ENCODE results near the gene CARS2. TPM values are rescaled to one million over a fixed set of nuclear protein-coding genes. Genes with fewer than 3 reads are reported as not detected.

CARS2 gene
- total RNA-seq, 1 experiment from 2014 or later, result 41.9 TPM

DNA sequence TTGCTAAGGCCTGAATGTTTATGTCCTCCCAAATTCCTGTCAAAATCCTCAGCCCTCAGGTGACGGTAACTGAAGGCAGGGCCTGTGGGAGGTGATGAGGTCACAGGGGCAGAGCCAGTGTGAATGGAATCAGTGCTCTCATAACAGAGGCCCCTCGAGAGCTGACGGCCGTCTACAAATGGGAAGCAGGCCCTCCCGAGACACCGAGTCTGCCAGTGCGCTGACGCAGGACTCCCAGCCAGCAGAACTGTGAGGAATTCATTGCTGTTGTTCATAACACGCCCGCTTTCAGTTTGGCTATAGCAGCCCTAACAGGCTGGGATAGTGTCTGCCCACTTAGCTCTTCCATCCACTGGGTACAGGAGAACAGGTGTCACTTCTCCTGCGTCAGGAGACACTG is 41.2 kb downstream of the CARS2 start:
- H4K8ac ChIP-seq (replicated peaks; ENCODE audit: insufficient read length, low read depth, low read length), result no peak overlapping the region
- H4K91ac ChIP-seq (ENCODE audit: insufficient read length, low read depth, low read length), result no peak overlapping the region
- no peak overlapping the region for H2BK20ac ChIP-seq (ENCODE audit: low read depth, low read length, poor library complexity, severe bottlenecking)
- H3K23ac ChIP-seq (ENCODE audit: insufficient read length, low read depth, low read length), result no peak overlapping the region
- Mint-ChIP-seq H3K4me3 (no peak overlapping the region), H3K4me1 (peaks cover 3% of the 10 kb centered on the region in 2 experiments; a peak in 2 of 4 replicates), H3K36me3 (ENCODE audit: insufficient read depth in 1 of 3, low read depth in 3 of 3) (peaks cover 72 to 91% (median 88%) of the 10 kb centered on the region in 3 experiments), H3K9me3 (peaks cover 31 to 34% of the 10 kb centered on the region in 2 experiments), H3K27ac (no peak overlapping the region), H3K27me3 (ENCODE audit: low read depth) (no peaks in the 10 kb centered on the region)
- H3K4me1 ChIP-seq (ENCODE audit: insufficient read depth, low read length), result no peaks in the 10 kb centered on the region
- no peak overlapping the region for H3K14ac ChIP-seq (ENCODE audit: insufficient read depth, low read length)
- H3K18ac ChIP-seq (ENCODE audit: insufficient read length, low read depth, low read length), result no peak overlapping the region
- no peak for TF ChIP-seq CTCF (conservative IDR thresholded peaks at IDR 0.05)
- no CpG with 5 or more reads among the region's 11 CpGs for WGBS (ENCODE audit: extremely low coverage, insufficient read length, low lambda C conversion rate)
- H4K5ac ChIP-seq (ENCODE audit: insufficient read length, low read depth, low read length), result no peak overlapping the region
- H2AFZ ChIP-seq (ENCODE audit: low read length), result no peak overlapping the region
- H4K20me1 ChIP-seq (ENCODE audit: control insufficient read depth, insufficient read depth, insufficient read length), result no peaks in the 10 kb centered on the region
- no peaks in the 10 kb centered on the region for H3K79me2 ChIP-seq (ENCODE audit: insufficient read depth, low read length)
- no peak overlapping the region for H2AK5ac ChIP-seq (ENCODE audit: insufficient read length, low read length)
- no peak for DNase-seq
- no peak overlapping the region for H3K4me2 ChIP-seq (ENCODE audit: insufficient read depth, insufficient read length, low read length)
- H2BK120ac ChIP-seq (ENCODE audit: low read depth, low read length, poor library complexity, severe bottlenecking), result no peak overlapping the region
- H2BK5ac ChIP-seq (ENCODE audit: insufficient read length, low read length), result no peak overlapping the region
- H3K9ac ChIP-seq (ENCODE audit: extremely low read depth, insufficient read length, low read length), result no peak overlapping the region
- H3K23me2 ChIP-seq (ENCODE audit: insufficient read length, low read depth, low read length, poor library complexity, severe bottlenecking), result no peaks in the 10 kb centered on the region
- no peak overlapping the region for H3K4ac ChIP-seq (ENCODE audit: low read depth, low read length)
- no peak overlapping the region for H3K56ac ChIP-seq (ENCODE audit: insufficient read length, low read depth, low read length)
- H3K27ac ChIP-seq (ENCODE audit: insufficient read length, low read depth, low read length), result no peak overlapping the region
- H3K79me1 ChIP-seq (ENCODE audit: insufficient read depth, low read depth, low read length, poor library complexity, severe bottlenecking), result no peaks in the 10 kb centered on the region
- H3T11ph ChIP-seq (ENCODE audit: low read length), result no peak overlapping the region
- H3K27me3 ChIP-seq (ENCODE audit: insufficient read depth, low read length), result no peaks in the 10 kb centered on the region
- peaks cover 10% of the 10 kb centered on the region for H3K9me3 ChIP-seq (ENCODE audit: control insufficient read depth, low read depth, low read length)
- H2BK12ac ChIP-seq (ENCODE audit: insufficient read length, low read depth, low read length), result no peak overlapping the region
- no peak overlapping the region for H2BK15ac ChIP-seq (ENCODE audit: low read depth, low read length)
